ENCODE measurements around the gene PARL.

Gene PARL

GRCh38 chr3:183845090-183845489, 39.6 kb downstream of the PARL start:
- Histone ChIP-seq H4K20me1 (ENCODE audit: insufficient read depth, low read length) (no peaks in the 10 kb centered on the region), H3K4me3 (ENCODE audit: low read length) (no peak overlapping the region), H3K4me1 (ENCODE audit: low read length) (no peaks in the 10 kb centered on the region), H3K27me3 (ENCODE audit: low read depth, low read length) (no peaks in the 10 kb centered on the region), H2AFZ (ENCODE audit: low read depth, low read length) (no peak overlapping the region), H3K27ac (ENCODE audit: low read length) (no peak overlapping the region), H3K9ac (ENCODE audit: low read length) (no peak overlapping the region), H3K9me3 (ENCODE audit: insufficient read depth, low read length) (no peaks in the 10 kb centered on the region), H3K79me2 (ENCODE audit: low read length) (no peaks in the 10 kb centered on the region), H3K4me2 (ENCODE audit: low read length) (no peak overlapping the region), H3K36me3 (replicated peaks; ENCODE audit: low read depth, low read length) (peaks cover 28% of the 10 kb centered on the region)
- no peak for TF ChIP-seq EZH2phosphoT487 (IDR thresholded peaks at IDR 0.05; ENCODE audit: low read depth)
- no peak for TF ChIP-seq CTCF (IDR thresholded peaks at IDR 0.05; ENCODE audit: low read depth, low read length)

GRCh38 chr3:183844606-183845005, 40.1 kb downstream of the PARL start:
- Histone ChIP-seq H3K4me2 (ENCODE audit: low read length) (no peak overlapping the region), H3K4me3 (ENCODE audit: low read length) (no peak overlapping the region), H3K27ac (ENCODE audit: low read length) (no peak overlapping the region), H3K9ac (ENCODE audit: low read length) (no peak overlapping the region), H3K36me3 (replicated peaks; ENCODE audit: low read depth, low read length) (peaks cover 30% of the 10 kb centered on the region), H3K79me2 (ENCODE audit: low read length) (no peaks in the 10 kb centered on the region), H3K4me1 (ENCODE audit: low read length) (no peaks in the 10 kb centered on the region), H2AFZ (ENCODE audit: low read depth, low read length) (no peak overlapping the region), H3K9me3 (ENCODE audit: insufficient read depth, low read length) (no peaks in the 10 kb centered on the region), H4K20me1 (ENCODE audit: insufficient read depth, low read length) (no peaks in the 10 kb centered on the region), H3K27me3 (ENCODE audit: low read depth, low read length) (no peaks in the 10 kb centered on the region)
- TF ChIP-seq EZH2phosphoT487 (IDR thresholded peaks at IDR 0.05; ENCODE audit: low read depth): no peak
- TF ChIP-seq CTCF (IDR thresholded peaks at IDR 0.05; ENCODE audit: low read depth, low read length): no peak

GRCh38 chr3:183839751-183840150, 44.9 kb downstream of the PARL start:
- no peak overlapping the region for H2AFZ ChIP-seq (ENCODE audit: low read depth, low read length)
- H4K20me1 ChIP-seq (ENCODE audit: insufficient read depth, low read length): no peaks in the 10 kb centered on the region
- H3K9me3 ChIP-seq (ENCODE audit: insufficient read depth, low read length): no peaks in the 10 kb centered on the region
- no peaks in the 10 kb centered on the region for H3K79me2 ChIP-seq (ENCODE audit: low read length)
- no peaks in the 10 kb centered on the region for H3K27me3 ChIP-seq (ENCODE audit: low read depth, low read length)
- no peaks in the 10 kb centered on the region for H3K4me1 ChIP-seq (ENCODE audit: low read length)
- peaks cover 24% of the 10 kb centered on the region for H3K36me3 ChIP-seq (replicated peaks; ENCODE audit: low read depth, low read length)
- TF ChIP-seq CTCF (IDR thresholded peaks at IDR 0.05; ENCODE audit: low read depth, low read length) (no peak), EZH2phosphoT487 (IDR thresholded peaks at IDR 0.05; ENCODE audit: low read depth) (no peak)
- H3K27ac ChIP-seq (ENCODE audit: low read length): no peak overlapping the region
- no peak overlapping the region for H3K9ac ChIP-seq (ENCODE audit: low read length)
- H3K4me3 ChIP-seq (ENCODE audit: low read length): no peak overlapping the region
- no peak overlapping the region for H3K4me2 ChIP-seq (ENCODE audit: low read length)

GRCh38 chr3:183837894-183838293, 46.8 kb downstream of the PARL start:
- no peaks in the 10 kb centered on the region for H3K9me3 ChIP-seq (ENCODE audit: insufficient read depth, low read length)
- H3K36me3 ChIP-seq (replicated peaks; ENCODE audit: low read depth, low read length): peaks cover 24% of the 10 kb centered on the region
- no peak overlapping the region for H2AFZ ChIP-seq (ENCODE audit: low read depth, low read length)
- no peak overlapping the region for H3K4me3 ChIP-seq (ENCODE audit: low read length)
- TF ChIP-seq EZH2phosphoT487 (IDR thresholded peaks at IDR 0.05; ENCODE audit: low read depth) (no peak), CTCF (IDR thresholded peaks at IDR 0.05; ENCODE audit: low read depth, low read length) (no peak)
- H3K27me3 ChIP-seq (ENCODE audit: low read depth, low read length): no peaks in the 10 kb centered on the region
- H3K9ac ChIP-seq (ENCODE audit: low read length): no peak overlapping the region
- no peak overlapping the region for H3K4me2 ChIP-seq (ENCODE audit: low read length)
- H4K20me1 ChIP-seq (ENCODE audit: insufficient read depth, low read length): no peaks in the 10 kb centered on the region
- H3K79me2 ChIP-seq (ENCODE audit: low read length): no peaks in the 10 kb centered on the region
- H3K4me1 ChIP-seq (ENCODE audit: low read length): no peaks in the 10 kb centered on the region
- no peak overlapping the region for H3K27ac ChIP-seq (ENCODE audit: low read length)

Data from OCI-LY3 (cell line).